ENCODE data around the gene COQ2.
"Not testable (repeated sequence)": the region's sequence is repeated elsewhere in the genome, so short reads cannot be mapped to it uniquely, and the experiment has no call there.

The COQ2 gene

DNA sequence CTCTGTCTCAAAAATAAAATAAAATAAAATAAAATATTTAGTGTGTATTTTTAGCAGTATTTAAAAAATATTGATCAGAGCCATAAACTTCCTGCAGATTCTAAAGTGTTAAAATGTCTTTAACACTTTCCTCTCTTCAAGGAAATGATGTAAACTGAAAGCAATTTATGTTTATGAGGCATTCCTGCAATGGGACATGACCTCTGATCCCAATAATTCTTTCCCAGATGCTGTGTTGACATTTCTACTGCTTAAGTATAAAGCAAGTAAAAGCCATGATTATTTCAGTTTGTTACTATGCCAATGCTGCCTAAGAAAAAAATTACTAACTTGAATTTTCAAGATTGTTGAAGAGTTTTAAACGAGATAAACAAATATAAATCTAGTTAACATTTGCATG is 29.0 kb downstream of the COQ2 start:
- no peak overlapping the region for H3K4me3 ChIP-seq (ENCODE audit: low read length)
- no peak for DNase-seq (ENCODE audit: low read depth, low spot score)

DNA sequence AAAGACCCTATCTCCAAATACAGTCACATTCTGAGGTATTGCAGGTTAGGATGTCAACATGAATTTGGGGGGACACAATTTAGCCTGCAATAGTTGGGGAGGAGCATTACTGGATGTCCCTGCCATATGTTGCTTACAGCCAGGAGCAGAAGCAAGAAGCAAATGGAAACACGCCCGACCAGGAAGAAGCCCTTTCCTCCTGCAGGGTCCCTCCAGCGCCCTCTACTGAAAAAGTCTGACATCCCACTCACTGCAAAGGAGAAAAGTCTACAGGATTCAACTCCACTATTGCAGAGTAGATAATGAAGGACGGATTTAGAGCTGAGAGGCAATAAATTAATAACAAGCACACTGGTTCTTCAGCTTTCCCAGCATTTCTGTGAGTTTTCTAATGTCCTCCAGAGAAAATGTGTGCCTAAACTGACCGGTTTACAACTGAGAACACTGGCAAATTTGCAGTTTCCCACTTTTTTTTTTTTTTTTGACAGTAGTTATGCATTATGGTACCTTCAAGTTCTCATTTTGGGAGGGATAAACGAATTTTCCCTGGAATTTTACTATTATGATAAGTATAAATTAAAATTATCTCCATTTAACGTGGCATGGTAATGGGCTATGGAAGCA is 31.7 kb downstream of the COQ2 start:
- H3K4me3 ChIP-seq (ENCODE audit: low read length), result no peak overlapping the region

DNA sequence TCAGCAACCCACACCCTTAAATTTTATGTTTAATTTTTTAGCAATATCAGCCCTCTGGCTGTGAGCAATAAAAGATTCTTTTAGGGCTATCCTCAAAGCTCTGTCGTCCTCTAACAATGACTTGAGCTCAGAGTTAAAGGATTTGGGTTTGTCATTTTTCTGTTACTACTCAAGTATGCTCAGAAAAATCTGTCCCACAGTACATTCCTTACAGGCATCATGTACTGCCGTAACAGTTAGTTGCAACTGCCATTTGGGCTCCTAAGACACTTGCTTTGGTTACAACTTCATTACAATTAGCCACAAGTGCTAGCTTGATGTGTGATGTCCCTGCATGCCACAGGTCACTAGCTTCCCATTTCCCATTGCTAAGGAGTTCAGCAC is 33.2 kb downstream of the COQ2 start:
- no peak overlapping the region for H3K4me3 ChIP-seq (ENCODE audit: low read length)
- DNase-seq (ENCODE audit: low read depth, low spot score), result no peak

More for the DNA sequence above, 31.7 kb downstream of the COQ2 start:
- peak; percentile 73 for DNase-seq (ENCODE audit: low read depth, low spot score)

DNA sequence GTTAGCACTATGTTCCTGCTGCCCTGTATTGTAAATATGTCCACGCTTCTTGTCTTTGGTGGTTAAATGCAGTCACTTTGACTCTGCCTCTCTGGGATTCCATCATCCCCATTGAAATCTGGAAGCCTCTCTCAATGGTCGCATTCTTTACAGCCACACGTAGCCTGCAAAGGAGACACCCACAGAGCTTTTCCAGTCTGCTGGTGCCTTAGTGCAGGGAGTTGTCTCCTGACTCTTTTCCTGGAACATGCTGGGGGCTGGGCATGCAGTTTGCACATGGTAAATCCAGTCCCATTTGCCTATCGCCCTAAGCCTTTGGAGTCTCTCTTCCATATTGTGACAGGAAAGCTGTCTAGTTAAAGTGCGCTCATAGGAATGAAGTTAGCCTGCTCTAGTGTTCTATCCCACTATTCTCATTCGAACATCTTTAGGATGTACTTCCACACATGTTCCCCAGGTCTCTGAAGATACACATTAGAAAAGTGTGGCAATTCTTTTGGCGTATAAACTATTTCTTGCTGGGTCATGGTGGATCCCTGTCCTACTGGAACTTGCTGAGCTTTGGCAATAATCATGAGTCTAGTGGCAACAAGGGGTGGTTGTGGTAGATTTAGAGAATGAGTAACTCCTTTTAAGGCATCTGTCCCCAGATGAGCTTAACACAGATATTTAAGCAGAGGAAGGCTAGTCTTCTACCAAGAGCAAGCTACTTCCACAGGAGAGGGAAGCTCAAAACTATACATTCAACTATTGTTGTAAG is 33.7 kb downstream of the COQ2 start:
- H3K4me3 ChIP-seq (ENCODE audit: low read length), result no peak overlapping the region
- no peak for DNase-seq (ENCODE audit: low read depth, low spot score)

DNA sequence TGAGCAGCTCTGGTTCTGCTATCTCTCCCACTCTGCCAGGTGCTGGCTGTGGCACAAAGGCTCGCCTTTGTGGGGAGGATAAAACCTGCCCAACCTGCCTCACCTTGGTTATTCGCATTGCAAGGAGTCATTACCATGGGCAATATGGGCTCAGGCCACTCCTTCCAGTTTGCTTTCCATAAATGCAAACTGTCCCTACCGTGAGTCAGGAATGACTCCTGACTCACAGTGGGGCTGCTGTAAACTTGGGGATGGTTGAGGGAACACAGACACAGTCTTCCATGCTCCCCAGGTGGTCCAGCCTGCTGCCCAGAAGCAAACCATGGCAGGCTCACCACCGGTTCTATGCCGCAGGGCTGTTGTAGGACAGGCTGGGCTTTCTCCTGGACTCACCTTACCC is 36.1 kb downstream of the COQ2 start:
- no peak overlapping the region for H3K4me3 ChIP-seq (ENCODE audit: low read length)
- DNase-seq (ENCODE audit: low read depth, low spot score), result no peak

DNA sequence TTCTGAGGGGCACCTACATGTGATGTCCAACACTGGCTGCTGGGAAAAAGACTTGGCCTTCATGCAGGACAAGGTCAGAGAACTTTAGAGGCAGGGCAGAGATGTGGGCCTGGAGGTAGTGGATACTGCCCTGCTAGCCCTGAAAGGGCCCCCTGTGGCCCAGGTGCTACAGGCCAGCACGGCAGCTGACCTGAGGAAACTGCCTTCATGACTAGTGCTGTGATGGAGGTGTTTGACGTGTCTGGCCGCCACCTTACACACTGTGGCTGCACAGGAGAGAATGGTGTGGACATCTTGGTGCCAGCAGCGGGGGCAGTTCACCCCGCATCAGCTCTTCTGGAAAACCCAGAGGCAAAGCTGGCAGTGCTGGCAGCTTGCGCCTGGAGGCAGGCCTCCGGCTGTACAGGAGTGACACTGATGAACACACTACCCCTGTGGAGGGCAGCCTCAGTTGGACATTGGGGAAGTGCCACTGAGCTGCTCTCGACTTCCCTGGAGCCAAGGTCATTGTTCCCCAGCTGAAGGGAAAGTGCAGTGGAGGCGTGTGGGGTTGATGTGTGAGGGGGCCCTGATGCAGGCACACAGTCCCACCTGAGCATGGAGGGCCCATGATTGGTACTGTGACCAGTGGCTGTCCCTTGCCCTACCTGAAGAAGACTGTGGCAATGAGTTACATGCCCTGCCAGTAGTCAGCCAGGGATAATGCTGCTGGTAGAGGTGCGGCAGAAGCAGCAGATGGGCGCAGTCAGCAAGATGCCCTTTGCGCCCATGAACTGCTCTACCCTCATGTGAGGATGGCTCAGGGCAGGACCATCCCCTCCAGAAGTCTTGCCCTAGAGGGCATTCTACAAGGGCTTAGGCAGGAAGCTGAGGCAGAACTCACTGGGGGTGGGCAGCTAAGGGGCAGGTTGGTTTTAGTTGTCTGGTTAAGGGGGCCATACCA is 36.9 kb downstream of the COQ2 start:
- H3K4me3 ChIP-seq (ENCODE audit: low read length), result no peak overlapping the region
- no peak for DNase-seq (ENCODE audit: low read depth, low spot score)

DNA sequence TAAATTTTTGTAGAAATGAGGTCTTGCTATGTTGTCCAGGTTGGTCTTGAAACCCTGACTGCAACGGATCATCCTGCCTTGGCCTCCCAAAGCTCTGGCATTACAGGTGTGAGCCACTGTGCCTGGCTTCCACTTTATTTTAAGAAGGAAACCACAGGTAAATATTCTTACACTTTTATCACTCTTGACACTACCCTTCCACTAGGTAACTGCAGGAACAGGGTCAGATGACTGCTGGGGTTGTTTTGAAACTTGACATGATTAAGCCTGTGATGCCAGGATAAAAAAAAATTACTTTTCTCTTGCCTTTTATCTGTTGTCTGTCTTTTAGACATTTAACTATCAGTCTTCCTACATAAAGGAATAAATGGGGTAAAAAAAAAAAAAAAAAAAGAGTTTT is 43.5 kb downstream of the COQ2 start:
- DNase-seq (ENCODE audit: low read depth, low spot score), result no peak
- H3K4me3 ChIP-seq (ENCODE audit: low read length), result no peak overlapping the region

DNA sequence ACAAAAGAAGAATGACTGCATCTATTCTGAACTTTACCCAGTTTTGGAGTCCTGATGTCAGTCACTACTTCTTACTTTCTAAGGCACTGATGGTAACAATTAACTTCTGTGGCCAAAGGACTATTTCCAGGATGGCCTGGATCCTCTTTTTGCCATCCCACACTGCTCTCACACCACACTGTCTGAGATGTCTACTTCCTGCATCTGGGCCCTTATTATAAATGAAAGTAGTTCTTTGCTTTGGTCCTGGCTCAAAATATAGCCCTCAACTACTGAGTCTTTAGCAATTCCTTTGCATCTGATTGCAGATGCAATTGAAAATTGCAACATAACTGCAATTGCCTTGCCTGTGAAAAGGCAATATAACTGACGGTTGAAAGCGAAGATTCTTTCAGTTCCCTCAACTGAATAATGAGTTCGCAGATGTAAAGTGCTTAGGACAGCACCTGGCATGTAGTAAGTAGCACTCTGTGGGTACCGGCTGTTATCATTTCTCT is 44.2 kb downstream of the COQ2 start:
- no peak for DNase-seq (ENCODE audit: low read depth, low spot score)
- no peak overlapping the region for H3K4me3 ChIP-seq (ENCODE audit: low read length)

DNA sequence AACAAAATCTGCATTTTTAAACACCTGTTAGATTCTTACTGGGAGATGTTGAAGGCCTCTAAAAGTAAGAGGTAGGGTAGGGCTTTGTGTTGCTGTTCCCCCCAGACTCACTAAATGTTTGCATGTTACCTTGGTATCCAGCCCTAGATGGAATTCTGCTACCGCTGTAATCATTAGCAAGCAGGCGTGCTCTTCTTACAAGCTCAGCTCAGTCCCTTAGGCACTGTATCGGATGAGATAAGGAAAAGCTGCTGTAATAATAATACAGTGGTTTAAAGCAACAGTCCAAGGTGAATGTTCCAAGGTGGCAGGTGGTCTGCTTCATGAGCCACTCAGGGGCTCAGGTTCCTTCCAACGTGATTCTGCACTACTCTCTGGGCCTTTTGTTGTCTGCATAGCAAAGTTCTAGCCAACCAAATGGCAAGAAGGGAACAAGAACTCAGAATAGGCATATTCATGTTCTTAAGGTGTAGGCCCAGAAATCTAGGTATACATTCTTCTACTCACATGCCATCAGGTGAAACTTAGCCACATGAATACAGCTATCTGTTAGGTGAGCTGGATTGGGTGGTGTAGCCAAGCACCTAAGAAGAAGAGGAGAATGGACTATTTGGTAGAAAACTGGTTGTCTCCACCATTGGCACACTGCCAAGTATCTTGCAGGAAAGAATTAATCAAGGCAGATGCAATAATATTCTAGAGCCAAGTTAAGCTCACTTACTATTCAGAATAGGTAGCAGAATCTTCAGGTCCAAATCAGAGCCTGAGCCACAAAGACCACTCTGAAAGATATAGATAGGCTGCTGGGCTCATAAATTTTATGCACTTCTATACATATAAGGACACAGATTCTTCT is 46.0 kb downstream of the COQ2 start:
- DNase-seq (ENCODE audit: low read depth, low spot score), result no peak
- no peak overlapping the region for H3K4me3 ChIP-seq (ENCODE audit: low read length)

DNA sequence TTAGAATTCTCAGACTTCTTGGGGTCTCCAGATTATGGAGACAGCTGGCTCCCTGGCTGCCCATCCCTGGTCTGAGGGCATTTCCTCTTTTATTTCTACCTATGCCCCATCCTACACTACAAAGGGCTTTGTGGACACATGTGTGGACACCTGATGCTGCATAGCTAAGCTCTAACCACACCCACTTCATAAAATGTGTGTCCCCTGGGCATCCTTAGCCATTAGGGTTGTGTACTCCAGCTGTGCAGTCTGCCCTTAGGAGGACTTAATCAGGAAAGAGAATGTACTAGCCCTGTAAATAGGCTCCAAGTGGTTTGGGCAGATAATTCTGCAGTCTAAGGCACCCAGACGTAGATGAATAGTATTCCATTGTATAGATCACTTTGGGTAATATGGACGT is 47.0 kb downstream of the COQ2 start:
- H3K4me3 ChIP-seq (ENCODE audit: low read length), result no peak overlapping the region

DNA sequence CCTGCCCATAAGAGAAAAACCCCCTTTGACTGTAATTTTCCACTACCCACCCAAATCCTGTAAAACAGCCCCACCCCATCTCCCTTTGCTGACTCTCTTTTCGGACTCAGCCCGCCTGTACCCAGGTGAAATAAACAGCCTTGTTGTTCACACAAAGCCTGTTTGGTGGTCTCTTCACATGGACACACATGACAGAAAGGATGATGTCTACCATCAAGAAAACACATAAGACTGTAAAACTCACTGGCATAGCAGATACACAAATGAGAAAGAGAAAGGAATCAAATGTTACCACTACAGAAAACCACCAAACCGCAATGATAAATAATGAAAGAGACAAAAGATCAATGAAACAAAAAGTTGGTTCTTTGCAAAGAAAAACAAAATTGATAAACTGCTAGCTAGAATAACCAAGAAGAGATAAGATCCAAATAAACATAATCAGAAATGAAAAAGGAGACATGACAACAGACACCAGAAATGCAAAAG is 48.9 kb downstream of the COQ2 start:
- not testable (repeated sequence) for H3K4me3 ChIP-seq (ENCODE audit: low read length); DNase-seq (ENCODE audit: low read depth, low spot score)

More for the DNA sequence above, 47.0 kb downstream of the COQ2 start:
- no peak for DNase-seq (ENCODE audit: low read depth, low spot score)

DNA sequence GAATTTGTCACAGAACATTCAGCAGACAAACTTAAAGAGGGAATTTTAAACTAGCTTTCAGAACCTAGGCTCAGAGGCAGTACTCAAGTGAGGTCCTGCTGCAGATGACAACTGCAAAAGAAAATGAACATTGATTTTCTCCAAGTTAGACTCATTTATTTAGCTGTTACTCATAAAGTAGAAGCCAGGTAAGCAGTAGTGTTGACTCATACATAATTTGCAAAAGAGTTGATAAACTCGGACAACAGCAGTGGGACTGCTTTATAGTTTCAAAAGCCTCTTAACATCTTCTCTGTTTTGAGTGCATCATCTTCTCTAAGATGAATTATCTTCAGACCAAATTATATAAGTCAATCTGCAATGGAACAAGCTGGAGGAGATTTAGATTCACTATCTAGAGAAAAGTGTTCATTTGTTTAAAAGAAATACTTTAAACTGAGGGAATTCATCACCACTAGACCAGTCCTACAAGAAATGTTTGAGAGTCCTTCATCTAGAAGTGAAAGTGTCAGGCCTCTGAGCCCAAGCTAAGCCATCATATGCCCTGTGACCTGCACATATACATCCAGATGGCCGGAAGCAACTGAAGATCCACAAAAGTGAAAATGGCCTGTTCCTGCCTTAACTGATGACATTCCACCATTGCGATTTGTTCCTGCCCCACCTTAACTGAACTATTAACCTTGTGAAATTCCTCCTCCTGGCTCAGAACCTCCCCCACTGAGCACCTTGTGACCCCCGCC is 49.5 kb downstream of the COQ2 start:
- H3K4me3 ChIP-seq (ENCODE audit: low read length), result no peak overlapping the region

DNA sequence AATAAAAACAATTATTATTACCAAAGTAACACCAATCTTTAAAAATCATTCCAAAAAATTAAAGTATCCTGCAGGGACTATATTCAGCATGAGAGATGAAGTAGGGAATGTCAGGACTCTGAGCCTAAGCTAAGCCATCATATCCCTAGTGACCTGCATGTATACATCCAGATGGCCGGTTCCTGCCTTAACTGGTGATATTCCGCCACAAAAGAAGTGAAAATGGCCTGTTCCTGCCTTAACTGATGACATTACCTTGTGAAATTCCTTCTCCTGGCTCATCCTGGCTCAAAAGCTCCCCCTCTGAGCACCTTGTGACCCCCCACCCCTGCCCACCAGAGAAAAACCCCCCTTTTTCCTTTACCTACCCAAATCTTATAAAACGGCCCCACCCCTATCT is 50.2 kb downstream of the COQ2 start:
- DNase-seq (ENCODE audit: low read depth, low spot score), result not testable (repeated sequence)

More for the DNA sequence above, 49.5 kb downstream of the COQ2 start:
- no peak for DNase-seq (ENCODE audit: low read depth, low spot score)

DNA sequence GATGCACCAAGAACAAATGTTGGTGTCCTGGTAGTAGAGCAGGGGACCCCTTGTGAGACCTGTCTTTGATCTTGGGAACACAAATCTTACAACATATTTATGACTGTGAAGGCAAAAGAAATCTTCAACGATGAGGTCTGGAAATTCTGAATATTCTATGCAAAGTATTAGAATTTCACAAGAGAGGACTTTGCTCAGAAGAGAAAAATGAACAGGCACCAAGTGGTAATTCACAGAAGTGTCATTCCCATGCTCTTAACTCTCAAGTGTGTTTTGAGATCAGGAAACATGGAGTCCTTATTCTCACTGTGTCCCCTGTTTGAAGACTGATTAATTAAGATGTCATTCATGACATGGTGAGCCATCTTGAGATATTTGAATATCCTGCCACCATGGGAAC is 52.5 kb downstream of the COQ2 start:
- DNase-seq (ENCODE audit: low read depth, low spot score), result no peak
- no peak overlapping the region for H3K4me3 ChIP-seq (ENCODE audit: low read length)

More for the DNA sequence above, 50.2 kb downstream of the COQ2 start:
- H3K4me3 ChIP-seq (ENCODE audit: low read length), result not testable (repeated sequence)

DNA sequence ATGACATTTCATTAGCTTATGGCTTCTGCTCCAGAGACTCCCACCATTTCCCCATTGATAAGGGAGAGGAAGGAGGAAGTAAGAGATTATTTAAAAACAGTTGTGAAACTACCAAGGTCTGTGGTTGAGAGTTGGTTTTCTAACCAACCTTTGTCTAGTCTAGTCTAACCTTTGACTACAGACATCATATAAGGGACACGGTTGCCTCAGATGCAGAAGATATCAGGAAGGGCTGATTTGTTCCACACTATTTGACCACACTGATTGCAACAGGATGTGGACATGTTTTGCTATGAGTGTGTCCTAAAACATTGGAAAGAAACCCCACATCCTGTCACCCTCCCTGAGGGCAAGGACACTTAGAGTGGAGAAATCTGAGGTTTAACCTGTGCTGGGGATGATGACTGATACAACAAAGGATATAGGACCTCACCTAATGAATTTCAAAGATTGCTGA is 53.0 kb downstream of the COQ2 start:
- DNase-seq (ENCODE audit: low read depth, low spot score), result peak; percentile 65
- no peak overlapping the region for H3K4me3 ChIP-seq (ENCODE audit: low read length)

DNA sequence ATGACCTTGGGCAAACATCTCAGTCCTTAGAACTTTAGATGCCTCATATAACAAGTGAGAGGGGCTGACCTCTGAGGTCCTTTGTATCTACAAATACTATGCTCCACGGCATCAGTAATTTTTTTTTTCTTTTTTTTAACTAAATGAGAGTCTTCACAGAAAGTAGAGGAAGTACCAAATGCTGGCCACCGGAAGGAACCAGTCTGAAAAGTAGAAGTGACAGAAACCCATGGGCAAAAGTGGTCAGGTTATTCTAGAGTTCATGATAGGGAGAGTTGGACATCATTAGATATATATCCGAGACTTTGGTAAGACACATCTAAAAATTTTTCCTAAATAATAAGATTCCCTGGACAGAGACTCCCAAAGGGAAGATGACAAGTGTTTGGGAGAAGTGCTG is 53.7 kb downstream of the COQ2 start:
- DNase-seq (ENCODE audit: low read depth, low spot score), result no peak

DNA sequence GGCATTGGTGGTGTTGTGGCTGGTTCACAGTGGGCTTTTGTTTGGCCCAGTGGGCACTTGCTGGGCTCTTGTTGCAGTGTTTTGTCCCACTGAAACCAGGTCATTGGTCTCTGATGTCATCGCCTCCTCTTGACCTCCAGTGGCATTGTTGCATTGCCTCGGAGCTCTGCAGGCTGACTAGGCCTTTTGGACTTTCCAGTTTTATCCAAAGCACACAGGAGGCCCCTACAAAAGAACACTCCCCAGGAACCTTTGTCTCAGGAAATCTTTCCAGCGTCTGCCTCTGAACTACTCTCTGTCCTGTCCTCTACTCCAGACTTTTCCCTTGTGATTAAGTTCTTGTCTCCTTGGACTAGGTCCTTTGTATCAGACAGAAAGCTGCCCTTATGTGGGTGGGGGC is 54.8 kb downstream of the COQ2 start:
- DNase-seq (ENCODE audit: low read depth, low spot score), result no peak
- no peak overlapping the region for H3K4me3 ChIP-seq (ENCODE audit: low read length)

More for the DNA sequence above, 53.7 kb downstream of the COQ2 start:
- H3K4me3 ChIP-seq (ENCODE audit: low read length), result no peak overlapping the region

DNA sequence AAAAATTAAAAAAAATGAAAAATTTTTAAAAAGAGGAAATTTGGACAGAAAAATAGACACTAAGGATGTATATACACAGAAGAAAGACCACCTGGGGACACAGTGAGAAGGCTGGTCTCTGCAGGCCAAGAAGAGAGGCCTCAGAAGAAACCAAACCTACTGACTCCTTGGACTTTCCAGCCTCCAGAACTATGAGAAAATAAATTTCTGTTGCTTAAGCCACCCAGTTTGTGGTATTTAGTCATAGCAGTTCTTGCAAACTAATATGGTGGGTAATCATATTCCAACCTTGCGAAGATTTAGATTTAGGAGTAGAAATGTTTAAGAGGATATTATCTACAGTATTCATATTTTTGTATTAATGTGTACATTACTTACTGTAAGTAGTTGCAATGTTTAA is 56.4 kb downstream of the COQ2 start:
- DNase-seq (ENCODE audit: low read depth, low spot score), result no peak
- H3K4me3 ChIP-seq (ENCODE audit: low read length), result no peak overlapping the region

Measured in Jurkat, Clone E6-1 (cell line).